Neural progenitor cell (in vitro differentiated cells): ENCODE measurements around the gene CTDSP1. TPM values are rescaled to one million over a fixed set of nuclear protein-coding genes. Genes with fewer than 3 reads are reported as not detected.

Experiments
- DNase-seq: peaks from one replicate; pipeline ENCODE4 v3.0.0-alpha.2; 2016; ENCODE audit warnings: low spot score
- H2AFZ ChIP-seq: fragments of 200-600 bp; sonication (generic); replicated peaks from 2 replicates; pipeline ENCODE4 v1.6.1; 2016; ENCODE audit warnings: antibody characterized with exemption
- H3F3A ChIP-seq: fragments of 200-600 bp; sonication (generic); 2 replicates; pipeline ENCODE4 v1.6.1; 2016; ENCODE audit warnings: antibody characterized with exemption, low read depth
- H3K27ac ChIP-seq: fragments of 200-600 bp; sonication (generic); 2 replicates; pipeline ENCODE4 v1.5.1; 2016; ENCODE audit warnings: mild to moderate bottlenecking
- H3K27me3 ChIP-seq: fragments of 200-600 bp; sonication (generic); 2 replicates; pipeline ENCODE4 v1.6.1; 2016; ENCODE audit warnings: mild to moderate bottlenecking, moderate library complexity
- H3K36me3 ChIP-seq: fragments of 200-600 bp; sonication (generic); 2 replicates; pipeline ENCODE4 v1.5.1; 2016
- H3K4me1 ChIP-seq: fragments of 200-600 bp; sonication (generic); 2 replicates; pipeline ENCODE4 v1.6.1; 2016; ENCODE audit warnings: mixed run types
- H3K4me2 ChIP-seq: fragments of 200-600 bp; sonication (generic); 2 replicates; pipeline ENCODE4 v1.6.1; 2016
- H3K4me3 ChIP-seq: fragments of 200-600 bp; sonication (generic); 2 replicates; pipeline ENCODE4 v1.5.1; 2016
- H3K79me2 ChIP-seq: fragments of 200-600 bp; sonication (generic); 2 replicates; pipeline ENCODE4 v1.6.1; 2016; ENCODE audit warnings: low read depth
- H3K9ac ChIP-seq: fragments of 200-600 bp; sonication (generic); 2 replicates; pipeline ENCODE4 v1.6.1; 2016
- H3K9me3 ChIP-seq: fragments of 200-600 bp; sonication (generic); 2 replicates; pipeline ENCODE4 v1.5.1; 2016; ENCODE audit warnings: low read depth
- H4K20me1 ChIP-seq: fragments of 200-600 bp; sonication (generic); 2 replicates; pipeline ENCODE4 v1.6.1; 2016; ENCODE audit warnings: low read depth
- H3K27ac Mint-ChIP-seq: 3 replicates; pipeline ENCODE4 v1.8.0; 2021; ENCODE audit warnings: mixed read lengths
- H3K27me3 Mint-ChIP-seq: 2 replicates; pipeline ENCODE4 v1.8.0; 2022; ENCODE audit warnings: low read depth, mild to moderate bottlenecking, inconsistent platforms, moderate library complexity, mixed read lengths; ENCODE audit not compliant: insufficient read depth
- H3K36me3 Mint-ChIP-seq: 3 replicates; pipeline ENCODE4 v1.8.0; 2021; ENCODE audit warnings: mixed read lengths
- H3K4me1 Mint-ChIP-seq: 3 replicates; pipeline ENCODE4 v1.8.0; 2021; ENCODE audit warnings: mixed read lengths
- H3K4me3 Mint-ChIP-seq: 3 replicates; pipeline ENCODE4 v1.8.0; 2021; ENCODE audit warnings: mild to moderate bottlenecking, moderate library complexity, mixed read lengths
- H3K9me3 Mint-ChIP-seq: 3 replicates; pipeline ENCODE4 v1.8.0; 2020; ENCODE audit warnings: mixed read lengths
- EZH2 ChIP-seq: fragments of 200-600 bp; sonication (generic); IDR thresholded peaks from 2 replicates; pipeline ENCODE4 v1.6.1; 2017; ENCODE audit warnings: antibody characterized with exemption, mild to moderate bottlenecking, moderate library complexity
- EZH2phosphoT487 ChIP-seq: fragments of 200-600 bp; sonication (generic); IDR thresholded peaks from 2 replicates; pipeline ENCODE4 v1.6.1; 2017; ENCODE audit warnings: antibody characterized with exemption
- total RNA-seq: library from RNA; depleted of rRNA; stranded (reverse); fragments of >200 nt; gene quantifications from 2 replicates; pipeline ENCODE4 v1.2.3, GENCODE V29; 2015; ENCODE audit warnings: low replicate concordance
- TF ChIP-seq, protein P1 (sequence below): fragments of 200-600 bp; sonication (generic); IDR thresholded peaks from 2 replicates; pipeline ENCODE4 v1.5.1; 2017; ENCODE audit warnings: antibody characterized with exemption, mild to moderate bottlenecking

CTDSP1 gene
- total RNA-seq, 1 donor from 2014 or later = 31.3 TPM

DNA sequence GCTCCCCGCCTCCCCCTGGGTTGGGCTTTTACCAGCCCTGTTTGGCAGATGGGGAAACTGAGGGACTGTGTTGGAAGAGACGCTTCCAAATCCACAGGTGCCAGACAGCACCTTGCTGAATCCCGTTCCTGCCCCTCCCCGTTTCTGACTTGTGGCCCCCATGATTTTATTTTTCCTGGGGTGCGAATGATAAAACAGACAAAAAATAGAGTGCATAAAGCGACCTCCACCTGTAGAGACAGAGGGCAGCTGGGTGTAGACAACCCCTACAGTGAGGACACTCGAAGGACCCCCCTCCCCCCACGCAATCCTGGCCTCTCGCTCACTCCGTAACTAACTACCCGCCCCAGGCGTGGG is 2.2 kb upstream of the CTDSP1 start:
- H3K27me3 Mint-ChIP-seq = peaks cover 28% of the 10 kb centered on the region
- peak overlapping the region; percentile 94 for H3K4me3 Mint-ChIP-seq
- H3K4me3 ChIP-seq = peak overlapping the region; percentile 74
- H3K79me2 ChIP-seq = peaks cover 23% of the 10 kb centered on the region
- no peak overlapping the region for H2AFZ ChIP-seq
- H3K36me3 Mint-ChIP-seq = no peaks in the 10 kb centered on the region
- H3K27ac ChIP-seq = no peak overlapping the region
- H3K4me1 Mint-ChIP-seq = peaks cover 23% of the 10 kb centered on the region
- H3K4me2 ChIP-seq = peak overlapping the region; percentile 78
- no peaks in the 10 kb centered on the region for H3K9me3 Mint-ChIP-seq
- H3K27ac Mint-ChIP-seq = no peak overlapping the region
- H4K20me1 ChIP-seq = peaks cover 14% of the 10 kb centered on the region
- no peak for DNase-seq
- H3K9me3 ChIP-seq = no peaks in the 10 kb centered on the region
- H3F3A ChIP-seq = peaks cover 48% of the 10 kb centered on the region
- no peak overlapping the region for H3K9ac ChIP-seq
- peaks cover 29% of the 10 kb centered on the region for H3K4me1 ChIP-seq
- H3K27me3 ChIP-seq = peaks cover 44% of the 10 kb centered on the region
- TF ChIP-seq, protein P1, sequence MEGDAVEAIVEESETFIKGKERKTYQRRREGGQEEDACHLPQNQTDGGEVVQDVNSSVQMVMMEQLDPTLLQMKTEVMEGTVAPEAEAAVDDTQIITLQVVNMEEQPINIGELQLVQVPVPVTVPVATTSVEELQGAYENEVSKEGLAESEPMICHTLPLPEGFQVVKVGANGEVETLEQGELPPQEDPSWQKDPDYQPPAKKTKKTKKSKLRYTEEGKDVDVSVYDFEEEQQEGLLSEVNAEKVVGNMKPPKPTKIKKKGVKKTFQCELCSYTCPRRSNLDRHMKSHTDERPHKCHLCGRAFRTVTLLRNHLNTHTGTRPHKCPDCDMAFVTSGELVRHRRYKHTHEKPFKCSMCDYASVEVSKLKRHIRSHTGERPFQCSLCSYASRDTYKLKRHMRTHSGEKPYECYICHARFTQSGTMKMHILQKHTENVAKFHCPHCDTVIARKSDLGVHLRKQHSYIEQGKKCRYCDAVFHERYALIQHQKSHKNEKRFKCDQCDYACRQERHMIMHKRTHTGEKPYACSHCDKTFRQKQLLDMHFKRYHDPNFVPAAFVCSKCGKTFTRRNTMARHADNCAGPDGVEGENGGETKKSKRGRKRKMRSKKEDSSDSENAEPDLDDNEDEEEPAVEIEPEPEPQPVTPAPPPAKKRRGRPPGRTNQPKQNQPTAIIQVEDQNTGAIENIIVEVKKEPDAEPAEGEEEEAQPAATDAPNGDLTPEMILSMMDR = no peak
- TF ChIP-seq EZH2phosphoT487 = no peak
- TF ChIP-seq EZH2 = no peak
- H3K36me3 ChIP-seq = no peaks in the 10 kb centered on the region

DNA sequence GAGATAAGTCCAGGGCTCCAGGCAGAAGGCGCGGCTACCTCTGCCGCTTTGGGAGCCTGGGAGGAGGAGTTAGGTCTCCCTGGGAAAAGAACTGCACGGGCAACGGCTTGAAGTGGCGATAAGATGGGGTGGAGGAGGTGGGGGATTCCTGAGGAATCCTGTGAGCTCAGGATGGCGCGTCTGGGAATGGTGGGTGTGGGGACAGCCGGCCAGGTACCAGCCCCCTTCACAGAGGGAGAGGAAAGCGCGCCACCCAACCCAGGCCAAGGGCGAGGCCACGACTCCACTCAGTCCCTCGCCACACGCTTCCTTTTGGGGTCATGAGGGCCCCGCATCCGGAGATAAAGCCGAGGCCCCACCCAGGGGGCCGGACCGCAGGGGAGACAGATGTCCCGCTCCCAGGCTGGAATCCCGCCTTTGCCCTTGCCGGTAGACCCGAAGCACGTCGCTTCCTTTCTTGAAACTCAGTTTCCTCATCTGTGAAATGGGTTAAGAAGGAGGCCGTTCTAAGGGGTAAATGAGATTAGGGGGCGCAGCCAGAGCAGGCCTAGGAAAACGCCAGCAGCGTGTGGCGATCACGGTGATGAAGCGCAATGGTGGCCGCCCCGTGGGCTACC is 1.7 kb upstream of the CTDSP1 start:
- Histone ChIP-seq H3K27ac (no peak overlapping the region), H3K4me3 (peak overlapping the region; percentile 72)
- peaks cover 28% of the 10 kb centered on the region for H3K27me3 Mint-ChIP-seq

DNA sequence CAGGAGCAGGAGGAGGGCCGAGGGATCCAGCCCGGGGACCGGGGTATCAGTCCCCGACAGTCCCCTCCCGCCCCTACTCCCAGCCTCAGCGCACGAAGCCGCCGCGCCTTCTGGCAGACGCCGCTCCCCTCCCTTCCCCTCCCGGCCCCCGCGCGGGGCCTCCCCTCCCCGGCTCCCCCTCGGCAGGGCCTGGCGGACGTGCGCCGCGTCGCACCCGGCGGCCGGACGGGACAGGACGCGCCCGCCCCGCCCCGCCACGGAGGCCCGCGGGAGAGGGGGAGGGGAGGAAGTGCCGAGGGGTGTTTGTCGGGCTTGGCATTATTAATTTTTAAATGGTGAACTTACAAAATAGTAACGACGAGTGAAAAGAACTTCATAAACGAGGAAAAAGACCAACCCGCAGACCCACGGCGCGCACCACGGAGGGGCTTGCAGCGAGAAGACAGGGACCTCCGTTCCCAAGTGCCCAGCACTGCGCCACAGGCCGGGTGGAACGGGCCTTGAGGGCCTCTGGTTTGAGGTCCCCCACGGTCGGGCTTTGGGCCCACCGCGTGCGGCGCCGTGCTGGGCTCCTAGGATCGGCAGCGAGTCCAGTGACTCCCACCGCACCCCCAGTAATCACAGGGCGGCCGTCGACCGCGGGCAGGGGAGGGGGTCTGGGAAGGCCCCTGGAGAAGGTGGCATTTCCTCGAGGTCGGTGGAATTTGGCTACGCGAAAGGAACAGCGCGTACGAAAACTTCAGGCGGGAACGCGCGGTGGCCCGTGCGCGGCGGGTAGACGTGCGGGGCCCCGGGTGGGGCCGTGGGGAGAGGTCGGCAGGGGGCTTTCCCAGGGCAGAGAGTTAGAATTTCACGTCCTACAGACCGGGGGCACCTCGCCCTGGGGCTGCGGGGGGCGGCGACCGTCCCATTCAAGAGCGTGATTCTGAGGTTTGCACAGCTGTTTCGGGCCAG is 954 bp upstream of the CTDSP1 start:
- Histone ChIP-seq H3K9ac (no peak overlapping the region), H3K27me3 (peaks cover 44% of the 10 kb centered on the region), H3K4me2 (peak overlapping the region; percentile 78), H3K79me2 (peaks cover 23% of the 10 kb centered on the region), H3K36me3 (no peaks in the 10 kb centered on the region), H2AFZ (peak overlapping the region; percentile 30), H3F3A (peaks cover 48% of the 10 kb centered on the region), H4K20me1 (peaks cover 14% of the 10 kb centered on the region), H3K4me3 (peak overlapping the region; percentile 72), H3K4me1 (peaks cover 29% of the 10 kb centered on the region), H3K27ac (no peak overlapping the region), H3K9me3 (no peaks in the 10 kb centered on the region)
- peaks cover 5% of the 10 kb centered on the region for H3K36me3 Mint-ChIP-seq
- no peaks in the 10 kb centered on the region for H3K9me3 Mint-ChIP-seq
- H3K27ac Mint-ChIP-seq = no peak overlapping the region
- H3K4me3 Mint-ChIP-seq = peak overlapping the region; percentile 94
- peak; percentile 95 for TF ChIP-seq EZH2
- TF ChIP-seq, protein P1 = no peak
- TF ChIP-seq EZH2phosphoT487 = peak; percentile 93
- peaks cover 28% of the 10 kb centered on the region for H3K27me3 Mint-ChIP-seq
- H3K4me1 Mint-ChIP-seq = peaks cover 23% of the 10 kb centered on the region
- DNase-seq = peak; percentile 82

More for the DNA sequence above, 1.7 kb upstream of the CTDSP1 start:
- peaks cover 23% of the 10 kb centered on the region for H3K79me2 ChIP-seq
- H3K4me1 ChIP-seq = peaks cover 29% of the 10 kb centered on the region
- TF ChIP-seq, protein P1 = no peak
- TF ChIP-seq EZH2 (no peak), EZH2phosphoT487 (peak; percentile 16)
- H3K4me1 Mint-ChIP-seq = peaks cover 23% of the 10 kb centered on the region
- no peaks in the 10 kb centered on the region for H3K9me3 Mint-ChIP-seq
- peak overlapping the region; percentile 94 for H3K4me3 Mint-ChIP-seq
- H3K9ac ChIP-seq = no peak overlapping the region
- H3F3A ChIP-seq = peaks cover 48% of the 10 kb centered on the region
- H3K36me3 ChIP-seq = no peaks in the 10 kb centered on the region
- no peak overlapping the region for H3K27ac Mint-ChIP-seq
- H3K9me3 ChIP-seq = no peaks in the 10 kb centered on the region
- no peak overlapping the region for H2AFZ ChIP-seq
- H3K36me3 Mint-ChIP-seq = no peaks in the 10 kb centered on the region
- peaks cover 44% of the 10 kb centered on the region for H3K27me3 ChIP-seq
- H3K4me2 ChIP-seq = peak overlapping the region; percentile 78
- DNase-seq = peak; percentile 77
- peaks cover 14% of the 10 kb centered on the region for H4K20me1 ChIP-seq
